Nephron (organoid): ENCODE results near the gene EDA2R.

Source experiments
- H3K27ac Mint-ChIP-seq, 3 experiments: 2 replicates each; pipeline ENCODE4 v1.8.0; 2020; ENCODE audit warnings: mixed read lengths in 3 of 3, mild to moderate bottlenecking in 2 of 3, moderate library complexity in 1 of 3
- H3K27me3 Mint-ChIP-seq: 2 replicates; pipeline ENCODE4 v1.8.0; 2021; ENCODE audit warnings: low read depth, mild to moderate bottlenecking, moderate library complexity, mixed read lengths
- H3K36me3 Mint-ChIP-seq: 2 replicates; pipeline ENCODE4 v1.8.0; 2020; ENCODE audit warnings: low read depth, mixed read lengths
- H3K4me1 Mint-ChIP-seq: 2 replicates; pipeline ENCODE4 v1.8.0; 2020; ENCODE audit warnings: mixed read lengths
- H3K4me3 Mint-ChIP-seq, 3 experiments: 2 replicates each; pipeline ENCODE4 v1.8.0; 2020; ENCODE audit warnings: mild to moderate bottlenecking in 3 of 3, mixed read lengths in 3 of 3, moderate library complexity in 2 of 3
- H3K9me3 Mint-ChIP-seq: 2 replicates; pipeline ENCODE4 v1.8.0; 2020; ENCODE audit warnings: mixed read lengths
- TF ChIP-seq, protein P1 (sequence below), 3 experiments: fragments of 200-600 bp; sonication (generic); IDR thresholded peaks; one replicate each; pipeline ENCODE4 v1.5.0; 2021; ENCODE audit warnings: antibody characterized with exemption in 3 of 3; ENCODE audit not compliant: unreplicated experiment in 3 of 3

EDA2R gene

DNA sequence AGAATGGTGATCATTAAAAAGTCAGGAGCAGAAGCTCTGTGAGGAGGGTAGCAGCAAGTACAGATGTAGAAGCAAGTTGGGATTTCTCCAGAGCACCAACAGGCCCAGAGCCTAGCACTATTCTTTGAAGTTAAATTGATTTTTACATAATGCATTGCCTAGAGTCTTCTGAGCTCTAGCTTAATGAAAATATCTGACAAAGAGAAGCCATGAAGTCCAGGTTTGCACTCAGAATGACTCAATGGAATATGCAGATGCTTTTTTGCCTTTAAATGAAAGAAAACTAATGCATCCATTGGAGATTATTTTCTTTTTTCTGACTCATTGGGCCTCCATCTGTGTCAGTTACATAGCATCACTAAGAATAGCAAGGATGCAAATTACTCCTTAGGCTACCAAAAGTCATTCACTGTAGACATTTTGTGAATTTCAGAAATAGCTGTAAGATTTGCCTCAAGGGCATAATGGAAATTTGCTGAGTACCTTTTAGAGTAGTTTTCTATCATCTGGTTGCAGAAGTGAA, 91.0 kb downstream of the EDA2R start:
- Mint-ChIP-seq H3K36me3 (no peaks in the 10 kb centered on the region), H3K9me3 (peaks cover 19% of the 10 kb centered on the region), H3K4me3 (no peak overlapping the region), H3K27ac (no peak overlapping the region), H3K27me3 (no peaks in the 10 kb centered on the region), H3K4me1 (no peaks in the 10 kb centered on the region)
- TF ChIP-seq, protein P1, sequence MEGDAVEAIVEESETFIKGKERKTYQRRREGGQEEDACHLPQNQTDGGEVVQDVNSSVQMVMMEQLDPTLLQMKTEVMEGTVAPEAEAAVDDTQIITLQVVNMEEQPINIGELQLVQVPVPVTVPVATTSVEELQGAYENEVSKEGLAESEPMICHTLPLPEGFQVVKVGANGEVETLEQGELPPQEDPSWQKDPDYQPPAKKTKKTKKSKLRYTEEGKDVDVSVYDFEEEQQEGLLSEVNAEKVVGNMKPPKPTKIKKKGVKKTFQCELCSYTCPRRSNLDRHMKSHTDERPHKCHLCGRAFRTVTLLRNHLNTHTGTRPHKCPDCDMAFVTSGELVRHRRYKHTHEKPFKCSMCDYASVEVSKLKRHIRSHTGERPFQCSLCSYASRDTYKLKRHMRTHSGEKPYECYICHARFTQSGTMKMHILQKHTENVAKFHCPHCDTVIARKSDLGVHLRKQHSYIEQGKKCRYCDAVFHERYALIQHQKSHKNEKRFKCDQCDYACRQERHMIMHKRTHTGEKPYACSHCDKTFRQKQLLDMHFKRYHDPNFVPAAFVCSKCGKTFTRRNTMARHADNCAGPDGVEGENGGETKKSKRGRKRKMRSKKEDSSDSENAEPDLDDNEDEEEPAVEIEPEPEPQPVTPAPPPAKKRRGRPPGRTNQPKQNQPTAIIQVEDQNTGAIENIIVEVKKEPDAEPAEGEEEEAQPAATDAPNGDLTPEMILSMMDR (IDR thresholded peaks at IDR 0.05; ENCODE audit: unreplicated experiment in 3 of 3): no peak
